DMS53 treated with DMSO at 0.1 percent for 48 hours (cell line): Measurements from ENCODE around the gene HNRNPA3.

Source experiments
- DNase-seq: peaks from one replicate; lab custom pipeline; 2025; ENCODE audit not compliant: unreplicated experiment; lab: John Stamatoyannopoulos, UW

HNRNPA3 gene

GRCh38 chr2:177271981-177272666 is 59.5 kb downstream of the HNRNPA3 start:
- no peak for DNase-seq

GRCh38 chr2:177272765-177273164 is 60.2 kb downstream of the HNRNPA3 start:
- no peak for DNase-seq

DNA sequence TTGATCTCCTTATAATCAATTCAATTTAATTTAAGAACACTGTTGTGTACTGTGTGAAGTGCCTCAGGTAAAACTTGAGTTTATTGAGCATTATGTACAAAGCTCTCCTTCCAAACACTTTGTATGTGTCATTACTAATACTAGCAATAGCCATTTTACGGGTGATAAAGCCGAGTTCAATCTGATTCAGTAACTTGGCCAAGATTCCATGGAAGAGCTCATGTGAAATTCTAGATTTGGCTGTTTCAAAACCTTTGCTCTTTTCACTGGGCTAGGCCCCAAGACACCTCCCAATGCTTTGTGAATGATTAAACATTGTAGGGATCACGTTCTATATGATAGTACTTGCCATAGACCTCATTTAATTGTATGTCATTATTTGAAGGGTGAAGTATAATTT is 60.8 kb downstream of the HNRNPA3 start:
- no peak for DNase-seq
